ENCODE results near the gene MXRA7.

Gene MXRA7

DNA sequence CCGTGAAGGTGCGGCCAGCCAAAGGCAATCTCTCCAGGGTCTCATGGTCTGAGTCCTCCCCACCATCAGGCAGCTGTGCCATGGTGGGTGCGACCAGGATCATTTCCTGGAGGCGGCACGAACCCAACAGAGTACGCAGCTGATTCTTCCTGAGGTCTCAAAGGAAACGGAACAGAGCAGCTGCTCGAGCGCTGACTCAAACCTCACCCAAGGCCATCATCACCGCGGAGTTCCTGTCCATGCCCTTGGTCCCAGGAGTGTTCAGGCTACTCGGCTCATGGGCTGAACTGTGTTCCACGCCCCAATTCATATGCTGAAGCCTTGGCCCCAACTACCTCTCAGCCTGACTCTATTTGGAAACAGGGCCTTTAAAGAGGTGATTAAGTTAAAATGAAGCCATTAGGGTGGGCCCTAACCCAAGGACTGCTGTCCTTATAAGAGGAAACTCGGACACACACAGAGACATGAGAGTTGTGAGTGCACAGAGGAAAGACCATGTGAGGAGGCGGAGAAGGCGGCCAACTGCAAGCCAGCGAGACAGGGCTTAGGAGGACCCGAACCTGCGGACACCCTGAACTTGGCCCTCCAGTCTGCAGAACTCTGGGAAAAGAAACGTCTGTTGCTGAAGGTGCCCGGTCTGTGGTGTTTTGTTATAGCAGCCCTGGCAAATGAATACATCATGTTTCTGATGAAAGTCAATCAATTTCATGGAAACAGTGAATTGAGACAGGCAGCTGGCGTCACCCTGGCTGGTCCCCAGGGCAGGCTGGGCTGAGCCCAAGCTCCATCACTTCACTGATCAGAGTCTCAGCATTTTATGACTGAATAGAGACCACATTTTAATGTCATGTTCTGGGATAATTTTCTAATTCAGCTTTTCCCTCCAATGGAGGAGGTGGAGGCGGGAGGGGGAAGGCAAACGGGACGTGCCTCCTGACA is 13.7 kb downstream of the MXRA7 start:
- TF ChIP-seq, protein P1, sequence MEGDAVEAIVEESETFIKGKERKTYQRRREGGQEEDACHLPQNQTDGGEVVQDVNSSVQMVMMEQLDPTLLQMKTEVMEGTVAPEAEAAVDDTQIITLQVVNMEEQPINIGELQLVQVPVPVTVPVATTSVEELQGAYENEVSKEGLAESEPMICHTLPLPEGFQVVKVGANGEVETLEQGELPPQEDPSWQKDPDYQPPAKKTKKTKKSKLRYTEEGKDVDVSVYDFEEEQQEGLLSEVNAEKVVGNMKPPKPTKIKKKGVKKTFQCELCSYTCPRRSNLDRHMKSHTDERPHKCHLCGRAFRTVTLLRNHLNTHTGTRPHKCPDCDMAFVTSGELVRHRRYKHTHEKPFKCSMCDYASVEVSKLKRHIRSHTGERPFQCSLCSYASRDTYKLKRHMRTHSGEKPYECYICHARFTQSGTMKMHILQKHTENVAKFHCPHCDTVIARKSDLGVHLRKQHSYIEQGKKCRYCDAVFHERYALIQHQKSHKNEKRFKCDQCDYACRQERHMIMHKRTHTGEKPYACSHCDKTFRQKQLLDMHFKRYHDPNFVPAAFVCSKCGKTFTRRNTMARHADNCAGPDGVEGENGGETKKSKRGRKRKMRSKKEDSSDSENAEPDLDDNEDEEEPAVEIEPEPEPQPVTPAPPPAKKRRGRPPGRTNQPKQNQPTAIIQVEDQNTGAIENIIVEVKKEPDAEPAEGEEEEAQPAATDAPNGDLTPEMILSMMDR (IDR thresholded peaks at IDR 0.05; ENCODE audit: insufficient read depth, low read length, poor library complexity, severe bottlenecking) = no peak
- peak; percentile 55 for DNase-seq (ENCODE audit: extremely low read depth, insufficient read length)
- Histone ChIP-seq H3K36me3 (ENCODE audit: control insufficient read depth, insufficient read depth, low read length) (no peaks in the 10 kb centered on the region), H3K4me3 (replicated peaks; ENCODE audit: low read depth, low read length) (no peak overlapping the region), H3K27me3 (replicated peaks; ENCODE audit: control insufficient read depth, insufficient read depth, low read length) (no peaks in the 10 kb centered on the region; the same call in 1 of the 2 replicates)

GRCh38 chr17:76695059-76695831 is 15.5 kb downstream of the MXRA7 start:
- Histone ChIP-seq H3K27me3 (replicated peaks; ENCODE audit: control insufficient read depth, insufficient read depth, low read length) (no peaks in the 10 kb centered on the region; the same call in 1 of the 2 replicates), H3K36me3 (ENCODE audit: control insufficient read depth, insufficient read depth, low read length) (no peaks in the 10 kb centered on the region), H3K4me3 (replicated peaks; ENCODE audit: low read depth, low read length) (no peak overlapping the region)
- no peak for DNase-seq (ENCODE audit: extremely low read depth, insufficient read length)
- TF ChIP-seq, protein P1 (IDR thresholded peaks at IDR 0.05; ENCODE audit: insufficient read depth, low read length, poor library complexity, severe bottlenecking) = no peak

GRCh38 chr17:76691379-76692191 is 19.2 kb downstream of the MXRA7 start:
- no peak for DNase-seq (ENCODE audit: extremely low read depth, insufficient read length)
- H3K27me3 ChIP-seq (replicated peaks; ENCODE audit: control insufficient read depth, insufficient read depth, low read length) = no peaks in the 10 kb centered on the region; the same call in 1 of the 2 replicates
- TF ChIP-seq, protein P1 (IDR thresholded peaks at IDR 0.05; ENCODE audit: insufficient read depth, low read length, poor library complexity, severe bottlenecking) = no peak
- H3K36me3 ChIP-seq (ENCODE audit: control insufficient read depth, insufficient read depth, low read length) = no peaks in the 10 kb centered on the region
- no peak overlapping the region for H3K4me3 ChIP-seq (replicated peaks; ENCODE audit: low read depth, low read length)

GRCh38 chr17:76690596-76691280 is 20.0 kb downstream of the MXRA7 start:
- no peak for DNase-seq (ENCODE audit: extremely low read depth, insufficient read length)
- Histone ChIP-seq H3K36me3 (ENCODE audit: control insufficient read depth, insufficient read depth, low read length) (no peaks in the 10 kb centered on the region), H3K27me3 (replicated peaks; ENCODE audit: control insufficient read depth, insufficient read depth, low read length) (no peaks in the 10 kb centered on the region; the same call in none of the 2 replicates), H3K4me3 (replicated peaks; ENCODE audit: low read depth, low read length) (no peak overlapping the region)
- TF ChIP-seq, protein P1 (IDR thresholded peaks at IDR 0.05; ENCODE audit: insufficient read depth, low read length, poor library complexity, severe bottlenecking) = no peak

- no peaks in the 10 kb centered on the region; the same call in none of the 2 replicates for H3K27me3 ChIP-seq (replicated peaks; ENCODE audit: control insufficient read depth, insufficient read depth, low read length)
- H3K36me3 ChIP-seq (ENCODE audit: control insufficient read depth, insufficient read depth, low read length) = no peaks in the 10 kb centered on the region
- TF ChIP-seq, protein P1 (IDR thresholded peaks at IDR 0.05; ENCODE audit: insufficient read depth, low read length, poor library complexity, severe bottlenecking) = no peak
- DNase-seq (ENCODE audit: extremely low read depth, insufficient read length) = no peak
- H3K4me3 ChIP-seq (replicated peaks; ENCODE audit: low read depth, low read length) = no peak overlapping the region
Measured at GRCh38 chr17:76689859-76690258, 20.9 kb downstream of the MXRA7 start.

Measured in GM06990 (cell line).